Calu3 (cell line): ENCODE measurements around the gene TFF3. TPM values are rescaled to one million over a fixed set of nuclear protein-coding genes. Genes with fewer than 3 reads are reported as not detected.

Experiments
- BruUV-seq: library from RNA; stranded (reverse); fragments of 400-500 nt; replicated peaks from 2 replicates; lab custom pipeline; 2021; lab: Mats Ljungman, UMichigan
- CTCF ChIA-PET: fragments of 300-600 bp; sonication (Branson Sonifier 250); formaldehyde crosslinking; loops from one replicate; lab custom pipeline; 2022; ENCODE audit warnings: antibody characterized with exemption; lab: Charles Lee
- DNase-seq: peaks from one replicate; pipeline ENCODE4 v3.0.0; 2022
- H3K27ac Mint-ChIP-seq: one replicate; pipeline ENCODE4 v1.8.0; 2022; ENCODE audit warnings: mixed read lengths; ENCODE audit not compliant: unreplicated experiment
- H3K27me3 Mint-ChIP-seq: one replicate; pipeline ENCODE4 v1.8.0; 2022; ENCODE audit warnings: mixed read lengths; ENCODE audit not compliant: unreplicated experiment
- H3K36me3 Mint-ChIP-seq: one replicate; pipeline ENCODE4 v1.8.0; 2022; ENCODE audit warnings: mild to moderate bottlenecking, moderate library complexity, mixed read lengths; ENCODE audit not compliant: insufficient read depth, unreplicated experiment
- H3K4me1 Mint-ChIP-seq: one replicate; pipeline ENCODE4 v1.8.0; 2022; ENCODE audit warnings: mild to moderate bottlenecking, low read depth, mixed read lengths; ENCODE audit not compliant: unreplicated experiment
- H3K4me3 Mint-ChIP-seq: one replicate; pipeline ENCODE4 v1.8.0; 2022; ENCODE audit warnings: mild to moderate bottlenecking, low read depth, moderate library complexity, mixed read lengths; ENCODE audit not compliant: unreplicated experiment
- H3K9me3 Mint-ChIP-seq: one replicate; pipeline ENCODE4 v1.8.0; 2022; ENCODE audit warnings: low read depth, mixed read lengths; ENCODE audit not compliant: unreplicated experiment
- CTCF ChIP-seq: fragments of 200-600 bp; IDR thresholded peaks from one replicate; pipeline ENCODE4 v1.8.0; 2022; ENCODE audit warnings: antibody characterized with exemption; ENCODE audit not compliant: unreplicated experiment
- intact Hi-C: fragments of 100-400 bp; cut with micrococcal nuclease; formaldehyde crosslinking; loops from one replicate; pipeline ENCODE4 v1.10.0; 2022; ENCODE audit not compliant: unreplicated experiment
- total RNA-seq: library from RNA; stranded (reverse); gene quantifications from 2 replicates; pipeline ENCODE4 v1.2.3, GENCODE V29; 2022

The TFF3 gene
- total RNA-seq, 1 experiment from 2014 or later, result not detected

- CTCF ChIA-PET, result interaction anchor here (0.7 kb wide), 1 partner anchor 109 kb away, joined by 3 read pairs; no protein-coding TSS in a partner anchor
- intact Hi-C loops, result no loop called here
- Mint-ChIP-seq H3K36me3 (no peaks in the 10 kb centered on the region), H3K27ac (no peak overlapping the region), H3K9me3 (no peaks in the 10 kb centered on the region), H3K27me3 (no peaks in the 10 kb centered on the region), H3K4me1 (peaks cover 7% of the 10 kb centered on the region), H3K4me3 (no peak overlapping the region)
- DNase-seq, result no peak
- no peak for TF ChIP-seq CTCF
- BruUV-seq, result no TSS peak
Observed at GRCh38 chr21:42346866-42347600, 31.8 kb upstream of the TFF3 start.

GRCh38 chr21:42346441-42346840, 31.2 kb upstream of the TFF3 start:
- CTCF ChIA-PET, result no interaction called here
- no TSS peak for BruUV-seq
- no peak overlapping the region for H3K27ac Mint-ChIP-seq

GRCh38 chr21:42344631-42345030, 29.4 kb upstream of the TFF3 start:
- H3K4me1 Mint-ChIP-seq, result no peaks in the 10 kb centered on the region
- intact Hi-C loops, result no loop called here
- DNase-seq, result no peak
- H3K27ac Mint-ChIP-seq, result no peak overlapping the region
- CTCF ChIA-PET, result no interaction called here
- no peaks in the 10 kb centered on the region for H3K27me3 Mint-ChIP-seq
- no peaks in the 10 kb centered on the region for H3K9me3 Mint-ChIP-seq
- H3K4me3 Mint-ChIP-seq, result no peak overlapping the region
- BruUV-seq, result no TSS peak
- TF ChIP-seq CTCF, result no peak
- no peaks in the 10 kb centered on the region for H3K36me3 Mint-ChIP-seq

More at GRCh38 chr21:42346441-42346840, 31.2 kb upstream of the TFF3 start:
- DNase-seq, result no peak
- no peak for TF ChIP-seq CTCF
- Mint-ChIP-seq H3K4me1 (peaks cover 7% of the 10 kb centered on the region), H3K9me3 (no peaks in the 10 kb centered on the region), H3K4me3 (no peak overlapping the region), H3K36me3 (no peaks in the 10 kb centered on the region), H3K27me3 (no peaks in the 10 kb centered on the region)
- intact Hi-C loops, result no loop called here

GRCh38 chr21:42343963-42344510, 28.8 kb upstream of the TFF3 start:
- no peak for DNase-seq
- Mint-ChIP-seq H3K4me3 (no peak overlapping the region), H3K9me3 (no peaks in the 10 kb centered on the region), H3K27ac (no peak overlapping the region), H3K36me3 (no peaks in the 10 kb centered on the region), H3K27me3 (no peaks in the 10 kb centered on the region), H3K4me1 (no peaks in the 10 kb centered on the region)
- intact Hi-C loops, result no loop called here
- TF ChIP-seq CTCF, result no peak
- no TSS peak for BruUV-seq
- CTCF ChIA-PET, result no interaction called here
